ENCODE data around the gene PPHLN1.

DNA sequence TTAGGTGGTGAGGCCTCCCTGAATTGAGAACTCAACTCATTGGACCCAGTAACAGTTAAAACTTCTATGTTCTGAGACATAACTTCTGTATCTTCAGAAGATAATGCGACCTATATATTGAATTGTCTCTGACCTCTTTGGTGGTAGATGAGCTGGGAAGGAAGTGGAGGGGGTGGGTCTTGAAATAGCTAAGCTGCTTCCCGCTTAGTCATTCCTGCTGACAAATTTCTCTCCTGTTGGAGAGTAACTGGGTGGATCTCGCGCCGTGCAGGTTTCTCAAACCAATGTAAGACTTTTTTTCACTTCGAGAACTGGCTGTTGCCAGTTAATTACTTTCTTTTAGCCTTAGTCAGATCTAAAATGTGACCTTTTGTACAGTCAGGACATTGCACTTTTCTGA, 100.8 kb downstream of the PPHLN1 start:
- TF ChIP-seq, protein P1, sequence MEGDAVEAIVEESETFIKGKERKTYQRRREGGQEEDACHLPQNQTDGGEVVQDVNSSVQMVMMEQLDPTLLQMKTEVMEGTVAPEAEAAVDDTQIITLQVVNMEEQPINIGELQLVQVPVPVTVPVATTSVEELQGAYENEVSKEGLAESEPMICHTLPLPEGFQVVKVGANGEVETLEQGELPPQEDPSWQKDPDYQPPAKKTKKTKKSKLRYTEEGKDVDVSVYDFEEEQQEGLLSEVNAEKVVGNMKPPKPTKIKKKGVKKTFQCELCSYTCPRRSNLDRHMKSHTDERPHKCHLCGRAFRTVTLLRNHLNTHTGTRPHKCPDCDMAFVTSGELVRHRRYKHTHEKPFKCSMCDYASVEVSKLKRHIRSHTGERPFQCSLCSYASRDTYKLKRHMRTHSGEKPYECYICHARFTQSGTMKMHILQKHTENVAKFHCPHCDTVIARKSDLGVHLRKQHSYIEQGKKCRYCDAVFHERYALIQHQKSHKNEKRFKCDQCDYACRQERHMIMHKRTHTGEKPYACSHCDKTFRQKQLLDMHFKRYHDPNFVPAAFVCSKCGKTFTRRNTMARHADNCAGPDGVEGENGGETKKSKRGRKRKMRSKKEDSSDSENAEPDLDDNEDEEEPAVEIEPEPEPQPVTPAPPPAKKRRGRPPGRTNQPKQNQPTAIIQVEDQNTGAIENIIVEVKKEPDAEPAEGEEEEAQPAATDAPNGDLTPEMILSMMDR (IDR thresholded peaks at IDR 0.05): no peak
- TF ChIP-seq POLR2A (IDR thresholded peaks at IDR 0.05): no peak
